Stimulated activated CD4-positive, alpha-beta T cell treated with anti-CD3 and anti-CD28 coated beads, Interleukin-2, amount 100 ng/mL, for 4 hours (primary cell): ENCODE measurements around the gene SSC4D.

Source experiments
- DNase-seq: peaks from one replicate; pipeline ENCODE4 v3.0.0-alpha.2; 2020; ENCODE audit warnings: low read depth

The SSC4D gene

GRCh38 chr7:76354516-76354915 is 55.0 kb downstream of the SSC4D start:
- no peak for DNase-seq

GRCh38 chr7:76353744-76354143 is 55.8 kb downstream of the SSC4D start:
- no peak for DNase-seq

- DNase-seq = no peak
These were observed 57.3 kb downstream of the SSC4D start for GRCh38 chr7:76352193-76352592.

- DNase-seq = no peak
These were observed 58.1 kb downstream of the SSC4D start for GRCh38 chr7:76351372-76351771.

- DNase-seq = no peak
These were observed 60.1 kb downstream of the SSC4D start for GRCh38 chr7:76349313-76349885.

- DNase-seq = no peak
These were observed 61.8 kb downstream of the SSC4D start for GRCh38 chr7:76347710-76348109.

- DNase-seq = no peak
These were observed 62.7 kb downstream of the SSC4D start for GRCh38 chr7:76346778-76347177.

GRCh38 chr7:76346097-76346496 is 63.4 kb downstream of the SSC4D start:
- DNase-seq = no peak

- DNase-seq = no peak
These were observed 65.6 kb downstream of the SSC4D start for GRCh38 chr7:76343931-76344321.

GRCh38 chr7:76343294-76343930 is 66.1 kb downstream of the SSC4D start:
- no peak for DNase-seq

GRCh38 chr7:76342222-76342621 is 67.3 kb downstream of the SSC4D start:
- DNase-seq = no peak

- no peak for DNase-seq
These were observed 68.8 kb downstream of the SSC4D start for GRCh38 chr7:76340617-76341131.
